GM18519 (cell line): ENCODE results near the gene CD14.
"Not testable (repeated sequence)": the region's sequence is repeated elsewhere in the genome, so short reads cannot be mapped to it uniquely, and the experiment has no call there.

ENCODE experiments used
- ATAC-seq: cut with Tn5 transposase; IDR thresholded peaks from one replicate; pipeline ENCODE4 v1.9.1; 2021; ENCODE audit warnings: mild to moderate bottlenecking, moderate library complexity; ENCODE audit not compliant: unreplicated experiment, low FRiP score

Gene CD14

GRCh38 chr5:140635291-140636257, 2.6 kb upstream of the CD14 start:
- ATAC-seq, result no peak

DNA sequence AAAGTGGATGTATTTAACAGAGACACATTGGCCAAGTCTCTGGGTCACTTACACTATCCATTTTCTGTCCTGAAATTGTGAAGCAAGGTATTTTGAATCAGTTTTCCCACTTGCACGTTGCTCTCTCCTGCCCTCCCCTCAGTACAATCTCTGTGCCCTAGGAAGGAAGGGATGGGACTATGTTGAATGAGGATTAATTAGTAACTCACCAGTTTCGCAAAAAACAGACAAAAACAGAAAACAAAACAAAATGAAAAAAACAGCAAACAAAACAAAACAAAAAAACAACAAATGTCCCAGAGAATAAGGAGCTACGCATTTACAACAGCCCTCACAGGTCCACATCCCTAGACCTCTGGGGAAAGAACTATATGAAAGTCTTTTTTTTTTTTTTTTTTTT, 1.1 kb upstream of the CD14 start:
- no peak for ATAC-seq

- no peak for ATAC-seq
These were observed 526 bp upstream of the CD14 start for GRCh38 chr5:140633501-140633900.

DNA sequence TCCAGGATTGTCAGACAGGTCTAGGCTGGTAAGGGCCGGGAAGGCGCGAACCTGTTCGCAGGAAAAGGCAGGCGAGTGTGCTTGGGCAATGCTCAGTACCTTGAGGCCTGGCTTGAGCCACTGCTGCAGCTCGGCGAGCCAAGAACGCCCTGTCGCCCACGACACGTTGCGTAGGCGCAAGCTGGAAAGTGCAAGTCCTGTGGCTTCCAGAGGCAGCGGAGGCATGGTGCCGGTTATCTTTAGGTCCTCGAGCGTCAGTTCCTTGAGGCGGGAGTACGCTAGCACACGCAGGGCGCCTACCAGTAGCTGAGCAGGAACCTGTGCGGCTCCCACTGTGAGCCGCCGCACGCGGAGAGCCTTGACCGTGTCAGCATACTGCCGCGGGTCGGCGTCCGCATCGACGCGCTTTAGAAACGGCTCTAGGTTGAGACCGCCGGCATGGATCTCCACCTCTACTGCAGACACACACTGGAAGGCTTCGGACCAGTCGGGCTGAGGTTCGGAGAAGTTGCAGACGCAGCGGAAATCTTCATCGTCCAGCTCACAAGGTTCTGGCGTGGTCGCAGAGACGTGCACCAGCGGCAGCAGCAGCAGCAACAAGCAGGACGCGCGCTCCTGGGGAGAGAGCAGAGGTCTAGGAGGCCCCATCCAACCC, 482 bp downstream of the CD14 start:
- ATAC-seq, result peak; percentile 45

DNA sequence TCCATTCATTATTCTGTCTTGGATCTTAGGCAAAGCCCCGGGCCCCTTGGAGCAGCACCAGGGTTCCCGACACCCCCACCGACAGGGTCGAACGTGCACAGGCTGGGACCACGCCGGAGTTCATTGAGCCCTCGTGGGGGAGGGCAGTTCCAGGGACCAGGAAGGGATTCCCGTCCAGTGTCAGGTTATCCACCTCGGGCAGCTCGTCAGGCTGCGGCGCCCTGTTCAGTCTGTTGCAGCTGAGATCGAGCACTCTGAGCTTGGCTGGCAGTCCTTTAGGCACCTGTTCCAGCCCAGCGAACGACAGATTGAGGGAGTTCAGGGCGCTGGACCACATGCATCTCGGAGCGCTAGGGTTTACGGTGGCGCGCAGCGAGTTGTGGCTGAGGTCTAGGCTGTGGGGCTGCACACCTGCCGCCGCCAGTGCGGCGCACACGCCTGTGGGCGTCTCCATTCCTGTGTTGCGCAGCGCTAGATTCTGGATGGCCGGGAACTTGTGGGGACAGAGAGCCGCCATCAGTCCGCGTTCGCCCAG, 1.1 kb downstream of the CD14 start:
- peak; percentile 11 for ATAC-seq

GRCh38 chr5:140631036-140631417, 1.9 kb downstream of the CD14 start:
- ATAC-seq, result no peak

- no peak for ATAC-seq
These were observed 2.5 kb downstream of the CD14 start for GRCh38 chr5:140630292-140631035.

DNA sequence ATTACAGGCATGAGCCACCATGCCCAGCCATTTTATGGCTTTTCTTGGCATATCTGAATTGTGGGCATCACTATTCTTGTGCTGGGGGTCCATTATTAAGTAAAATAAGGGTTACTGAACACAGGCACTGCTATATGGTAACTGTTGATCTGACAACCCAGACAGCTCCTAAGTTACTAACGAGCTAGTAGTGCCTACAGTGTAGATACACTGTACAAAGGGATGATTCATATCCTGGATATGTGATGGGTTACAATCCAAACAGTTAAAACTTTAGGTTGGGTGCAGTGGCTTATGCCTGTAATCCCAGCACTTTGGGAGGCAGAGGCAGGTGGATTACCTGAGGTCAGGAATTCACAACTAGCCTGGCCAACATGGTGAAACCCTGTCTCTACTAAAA, 4.3 kb downstream of the CD14 start:
- ATAC-seq, result no peak

- ATAC-seq, result no peak
These were observed 5.0 kb downstream of the CD14 start for GRCh38 chr5:140627972-140628371.

DNA sequence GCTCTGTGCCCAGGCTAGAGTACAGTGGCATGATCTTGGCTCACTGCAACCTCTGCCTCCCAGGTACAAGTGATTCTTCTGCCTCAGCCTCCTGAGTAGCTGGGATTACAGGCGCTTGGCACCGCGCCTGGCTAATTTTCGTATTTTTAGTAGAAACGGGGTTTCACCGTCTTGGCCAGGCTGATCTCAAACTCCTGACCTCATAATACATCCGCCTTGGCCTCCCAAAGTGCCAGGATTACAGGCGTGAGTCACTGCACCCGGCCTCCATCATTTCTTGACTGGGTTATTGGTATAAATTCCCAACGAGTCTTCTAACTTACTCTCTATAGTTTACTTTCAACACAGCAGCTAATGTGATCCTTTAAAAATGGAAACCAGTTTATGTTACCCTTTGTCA, 8.1 kb downstream of the CD14 start:
- ATAC-seq, result not testable (repeated sequence)

GRCh38 chr5:140623061-140623460, 9.9 kb downstream of the CD14 start:
- not testable (repeated sequence) for ATAC-seq

GRCh38 chr5:140622301-140622700, 10.7 kb downstream of the CD14 start:
- ATAC-seq, result no peak

- no peak for ATAC-seq
These were observed 21.9 kb downstream of the CD14 start for GRCh38 chr5:140611020-140611521.

DNA sequence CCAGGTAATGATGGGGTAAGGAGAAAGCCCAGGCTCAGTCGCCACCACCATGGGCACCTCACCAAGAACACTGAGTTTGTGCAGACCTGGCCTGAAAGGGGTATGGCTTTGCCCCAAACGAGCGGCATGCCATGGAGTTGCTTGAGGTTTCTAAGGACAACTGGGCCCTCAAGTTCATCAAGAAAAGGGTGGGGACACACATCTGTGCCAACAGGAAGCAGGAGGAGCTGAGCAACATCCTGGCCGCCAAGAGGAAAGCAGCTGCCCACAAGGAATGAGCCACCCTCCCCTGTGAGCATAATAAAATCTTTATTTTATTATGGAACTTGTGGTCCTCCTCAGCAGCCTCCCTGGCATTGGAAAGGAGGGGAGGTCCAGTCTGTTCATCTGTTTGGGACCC, 23.8 kb downstream of the CD14 start:
- no peak for ATAC-seq

DNA sequence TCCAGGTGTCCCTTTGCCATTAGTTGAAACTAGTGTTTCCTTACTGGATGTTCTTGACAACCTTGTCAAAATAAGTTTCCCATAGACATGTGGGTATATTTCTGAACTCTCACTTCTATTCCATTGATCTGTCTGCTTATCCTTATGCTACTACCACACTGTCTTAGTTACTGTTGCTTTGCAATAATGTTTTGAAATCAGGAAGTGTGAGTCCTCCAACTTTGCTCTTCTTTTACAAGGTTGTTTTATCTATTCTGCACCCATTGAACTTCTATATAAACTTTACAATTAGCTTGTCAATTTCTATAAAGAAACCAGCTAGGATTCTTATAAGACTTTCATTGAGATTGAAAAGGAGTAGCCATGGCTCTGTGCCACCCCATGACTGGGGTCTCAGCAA, 24.3 kb downstream of the CD14 start:
- ATAC-seq, result no peak

GRCh38 chr5:140607031-140607430, 25.9 kb downstream of the CD14 start:
- ATAC-seq, result no peak

DNA sequence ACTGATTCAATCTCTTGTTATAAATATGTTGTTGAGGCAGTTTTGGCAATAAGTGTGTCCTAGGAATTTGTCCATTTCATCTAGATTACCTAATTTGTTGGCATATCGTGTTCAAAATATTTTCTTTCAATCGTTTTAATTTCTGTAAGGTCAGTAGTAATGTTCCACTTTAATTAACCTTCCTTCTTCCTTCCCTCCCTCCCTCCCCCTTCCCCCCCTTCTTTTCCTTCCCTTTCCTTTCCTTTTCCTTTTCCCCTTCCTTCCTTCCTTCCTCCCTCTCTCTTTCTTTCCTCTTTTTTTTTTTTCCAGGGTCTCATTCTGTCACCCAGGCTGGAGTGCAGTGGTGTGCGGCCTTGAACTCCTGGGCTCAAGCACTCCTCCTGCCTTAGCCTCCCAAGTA, 27.1 kb downstream of the CD14 start:
- ATAC-seq, result no peak

DNA sequence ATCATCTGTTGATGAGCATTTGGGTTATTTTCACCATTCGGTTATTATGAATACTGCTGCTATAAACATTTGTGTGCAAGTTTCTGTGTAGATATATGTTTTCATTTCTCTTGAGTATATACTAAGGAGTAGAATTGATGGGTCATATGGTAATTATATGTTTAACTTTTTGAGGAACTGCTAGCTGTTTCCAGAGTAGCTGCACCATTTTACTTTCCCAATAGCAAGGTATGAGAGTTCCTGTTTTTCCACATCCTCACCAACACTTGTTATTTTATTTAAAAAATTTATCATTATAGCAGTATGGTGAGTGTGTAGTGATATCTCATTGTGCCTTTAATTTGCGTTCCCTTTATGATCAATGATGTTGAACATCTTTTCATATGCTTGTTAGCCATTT, 29.2 kb downstream of the CD14 start:
- no peak for ATAC-seq

GRCh38 chr5:140603446-140603698, 29.6 kb downstream of the CD14 start:
- ATAC-seq, result not testable (repeated sequence)

GRCh38 chr5:140602147-140602546, 30.8 kb downstream of the CD14 start:
- ATAC-seq, result no peak

GRCh38 chr5:140600096-140600495, 32.9 kb downstream of the CD14 start:
- ATAC-seq, result no peak
